GM21423 (cell line): ENCODE measurements around the gene PWWP2B.

ENCODE experiments used
- ATAC-seq: cut with Tn5 transposase; IDR thresholded peaks from one replicate; pipeline ENCODE4 v1.9.1; 2021; ENCODE audit warnings: mild to moderate bottlenecking, moderate library complexity; ENCODE audit not compliant: unreplicated experiment

The PWWP2B gene

DNA sequence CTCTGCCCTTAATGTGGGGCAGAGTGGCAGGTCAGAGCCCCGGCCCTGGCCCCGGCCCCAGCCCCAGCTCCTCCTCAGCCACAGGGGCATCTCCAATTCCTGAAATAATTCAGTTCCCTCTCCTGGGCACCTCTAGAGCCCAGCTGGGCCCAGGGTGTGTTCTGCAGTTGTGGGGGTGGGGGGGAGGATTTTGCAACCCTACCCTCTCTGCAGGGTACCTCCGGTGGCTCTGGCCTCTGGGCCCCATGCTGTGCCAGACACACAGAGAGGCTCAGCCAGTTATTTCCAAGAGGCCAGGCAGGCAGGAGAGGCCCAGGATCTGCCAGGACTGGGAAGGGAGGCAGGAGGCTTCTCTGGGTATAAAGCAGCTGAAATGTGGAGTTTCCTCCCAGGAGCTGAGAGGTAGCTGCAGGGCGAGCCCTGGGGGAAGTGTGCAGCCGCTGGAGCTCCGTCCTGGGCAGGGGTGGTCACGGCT is 47.9 kb downstream of the PWWP2B start:
- ATAC-seq = no peak

- no peak for ATAC-seq
Measured at GRCh38 chr10:132445516-132446194, 48.7 kb downstream of the PWWP2B start.

DNA sequence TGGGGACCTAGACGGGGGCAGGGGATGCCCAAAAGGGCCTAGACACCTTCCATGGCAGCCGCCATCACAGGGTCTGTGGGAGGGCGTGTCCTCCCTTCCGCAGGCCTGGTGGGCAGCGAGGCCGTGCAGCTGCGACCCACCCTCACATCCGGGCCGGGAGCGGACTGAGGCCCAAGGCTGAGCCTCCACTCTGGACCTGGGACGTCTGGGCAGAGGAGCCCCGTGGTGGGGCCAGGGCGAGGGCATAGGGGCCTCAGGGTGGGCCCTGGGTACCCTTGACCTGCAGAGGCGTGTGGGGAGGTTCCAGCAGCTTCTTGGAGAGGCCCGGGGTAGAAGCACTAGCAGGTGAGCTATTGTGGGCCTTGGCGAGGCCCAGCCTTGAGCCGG is 49.2 kb downstream of the PWWP2B start:
- no peak for ATAC-seq

DNA sequence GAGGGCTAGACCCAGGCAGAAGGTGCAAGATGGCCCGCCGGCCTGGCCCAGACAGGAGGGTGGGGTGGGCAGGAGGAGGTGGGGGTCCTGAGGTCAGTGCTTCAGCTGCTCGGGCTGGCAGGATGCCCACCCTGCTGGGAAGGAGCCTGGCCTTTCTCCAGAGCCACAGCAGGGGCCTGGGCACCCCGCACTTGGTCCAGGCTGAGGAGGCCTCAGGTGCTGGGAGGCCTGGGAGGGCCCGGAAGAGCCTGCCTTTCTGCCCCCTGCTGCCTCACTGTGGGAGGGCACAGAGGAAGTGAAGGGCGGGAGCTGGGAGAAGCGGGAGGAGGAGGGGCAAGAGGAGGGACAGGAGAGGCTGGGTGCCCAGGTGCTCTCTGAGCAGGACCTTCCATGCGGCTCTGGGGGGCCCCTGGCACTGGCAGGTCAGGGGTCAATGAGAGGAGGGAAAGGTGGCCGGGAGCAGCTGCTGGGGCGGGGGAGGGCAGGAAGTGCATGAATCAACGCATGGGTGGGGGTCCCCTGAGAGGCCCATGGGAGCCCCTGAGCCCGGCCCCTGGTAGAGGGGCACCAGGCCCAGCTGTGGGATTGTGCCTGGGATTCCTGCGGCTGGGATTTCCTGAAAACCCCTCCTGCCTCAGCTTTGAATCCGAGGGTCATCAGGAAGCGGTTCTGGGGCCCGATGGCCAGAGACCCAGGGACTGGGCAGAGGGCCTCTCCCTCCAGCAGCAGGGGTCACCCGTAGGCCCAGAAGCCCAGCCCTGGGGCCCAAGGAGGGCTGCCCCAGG is 49.9 kb downstream of the PWWP2B start:
- peak; percentile 46 for ATAC-seq

DNA sequence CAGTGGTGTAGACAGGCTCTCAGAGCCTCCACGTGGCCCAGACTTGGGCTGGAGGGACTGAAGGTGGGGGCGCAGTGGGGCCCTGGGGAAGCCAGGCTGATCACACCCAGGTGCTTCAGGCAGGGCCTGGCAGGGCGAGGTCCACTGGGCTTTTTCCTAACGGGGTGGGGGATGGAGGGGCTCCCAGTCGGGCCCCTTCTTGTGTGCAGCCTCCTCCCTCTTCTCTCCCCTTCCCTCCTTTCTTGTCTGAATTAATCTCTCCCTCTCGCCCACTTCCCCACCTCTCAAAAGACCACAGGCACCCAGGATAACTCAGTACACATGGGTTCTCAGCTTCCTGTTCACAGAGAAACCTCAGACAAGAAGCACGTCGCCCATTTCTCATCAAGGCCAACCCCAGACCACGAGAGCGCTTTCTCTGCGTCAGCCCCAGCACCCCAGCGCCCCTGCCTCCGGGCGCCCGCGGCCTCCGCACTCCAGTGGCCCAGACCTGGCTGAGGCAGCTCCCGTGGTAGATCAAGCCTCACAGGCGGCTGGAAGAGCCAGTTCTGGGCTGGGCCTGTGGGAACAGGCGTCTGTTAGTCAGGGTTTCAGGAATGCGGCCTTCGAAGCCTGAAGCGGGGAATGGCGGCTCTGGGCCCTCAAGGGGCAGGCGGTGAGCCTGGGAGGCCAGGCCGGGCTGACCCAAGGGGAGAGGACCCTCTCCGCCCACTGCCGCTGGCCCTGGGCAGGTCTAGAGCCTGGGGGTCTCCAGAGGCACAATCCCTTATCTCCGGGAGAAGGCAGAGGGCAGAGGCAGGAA is 50.6 kb downstream of the PWWP2B start:
- ATAC-seq = no peak

DNA sequence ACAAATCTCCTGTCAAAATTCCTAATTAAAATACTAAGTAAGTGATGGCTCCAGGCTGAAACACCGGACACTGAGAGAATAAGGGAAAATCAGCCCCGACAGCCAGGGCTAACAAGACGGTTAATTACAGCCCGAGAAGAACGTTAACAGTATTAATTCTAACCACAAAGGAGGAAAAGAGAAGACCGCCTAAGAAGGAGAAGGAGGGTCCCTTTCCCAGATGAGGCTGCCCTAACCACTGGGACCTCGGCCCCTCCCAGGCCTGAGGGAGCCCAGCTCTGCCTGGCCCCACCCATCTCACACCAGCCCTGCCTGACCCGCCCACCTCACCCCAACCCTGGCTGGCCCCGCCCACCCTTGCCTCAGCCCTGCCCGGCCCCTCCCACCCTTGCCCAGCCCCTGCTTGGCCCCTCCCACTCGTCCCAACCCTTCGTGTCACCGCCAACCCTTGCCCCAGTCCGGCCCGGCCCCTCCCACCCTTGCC is 51.3 kb downstream of the PWWP2B start:
- ATAC-seq = peak; percentile 24

DNA sequence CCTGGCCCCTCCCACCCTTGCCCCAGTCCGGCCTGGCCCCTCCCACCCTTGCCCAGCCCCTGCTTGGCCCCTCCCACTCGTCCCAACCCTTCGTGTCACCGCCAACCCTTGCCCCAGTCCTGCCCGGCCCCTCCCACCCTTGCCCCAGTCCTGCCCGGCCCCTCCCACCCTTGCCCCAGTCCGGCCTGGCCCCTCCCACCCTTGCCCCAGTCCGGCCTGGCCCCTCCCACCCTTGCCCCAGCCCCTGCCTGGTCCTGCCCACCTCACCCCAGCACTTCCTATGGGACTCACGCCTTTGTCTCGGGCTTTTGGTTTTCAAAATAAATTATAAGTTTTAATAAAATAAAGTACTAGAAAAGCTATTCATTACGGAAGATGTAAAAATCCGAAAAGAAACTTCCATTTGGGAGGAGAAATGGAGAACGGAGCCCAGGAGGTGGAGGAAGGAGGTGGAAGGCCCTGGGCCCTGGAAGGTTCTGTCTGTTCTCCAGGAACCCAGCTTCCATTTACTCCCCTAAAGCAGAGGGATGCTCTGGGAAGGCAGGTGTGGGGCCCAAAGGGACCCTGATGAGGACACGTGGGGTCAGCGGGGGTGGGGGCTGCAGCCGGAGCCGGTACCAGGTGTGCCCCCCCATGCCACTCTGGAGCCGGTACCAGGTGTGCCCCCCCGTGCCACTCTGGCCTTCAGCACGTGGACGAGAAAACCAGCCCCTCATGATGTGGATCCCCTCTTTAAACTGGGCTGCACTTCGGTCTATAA is 52.2 kb downstream of the PWWP2B start:
- ATAC-seq = no peak

GRCh38 chr10:132449811-132450181 is 52.8 kb downstream of the PWWP2B start:
- no peak for ATAC-seq

- ATAC-seq = no peak
Measured at GRCh38 chr10:132450466-132450824, 53.4 kb downstream of the PWWP2B start.

DNA sequence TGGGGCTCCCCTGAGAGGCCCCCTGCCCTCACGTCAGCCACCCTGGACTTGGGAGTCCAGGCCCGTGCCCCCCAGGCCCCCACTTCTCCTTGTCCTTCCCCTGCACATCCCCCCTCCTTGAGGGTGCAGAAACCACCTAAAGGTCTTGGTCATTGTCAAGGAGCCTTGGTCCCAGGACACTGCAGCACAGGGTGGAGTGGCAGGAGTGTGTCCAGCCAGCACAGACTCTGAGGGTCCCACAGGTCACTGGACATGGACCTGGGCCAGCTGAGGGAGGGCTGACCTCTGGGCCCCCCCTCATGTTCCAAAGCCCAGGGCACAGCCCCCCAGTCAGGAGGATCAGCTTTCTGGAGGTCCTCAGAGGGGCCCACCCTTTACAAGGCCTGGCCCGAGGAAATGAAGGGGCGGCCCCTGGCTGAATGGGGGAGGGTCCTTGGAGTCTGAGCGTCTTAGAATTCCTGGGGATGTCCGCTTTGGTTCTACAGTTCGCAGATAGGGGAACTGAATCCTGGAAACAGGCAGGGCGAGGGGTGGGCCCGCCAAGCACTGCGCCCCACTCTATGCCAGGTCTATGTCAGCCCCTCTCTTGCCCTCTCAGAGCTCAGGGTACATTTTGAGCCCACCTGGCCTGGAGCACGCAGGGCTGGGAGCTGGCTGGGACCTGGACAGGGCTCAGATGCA is 54.0 kb downstream of the PWWP2B start:
- no peak for ATAC-seq

DNA sequence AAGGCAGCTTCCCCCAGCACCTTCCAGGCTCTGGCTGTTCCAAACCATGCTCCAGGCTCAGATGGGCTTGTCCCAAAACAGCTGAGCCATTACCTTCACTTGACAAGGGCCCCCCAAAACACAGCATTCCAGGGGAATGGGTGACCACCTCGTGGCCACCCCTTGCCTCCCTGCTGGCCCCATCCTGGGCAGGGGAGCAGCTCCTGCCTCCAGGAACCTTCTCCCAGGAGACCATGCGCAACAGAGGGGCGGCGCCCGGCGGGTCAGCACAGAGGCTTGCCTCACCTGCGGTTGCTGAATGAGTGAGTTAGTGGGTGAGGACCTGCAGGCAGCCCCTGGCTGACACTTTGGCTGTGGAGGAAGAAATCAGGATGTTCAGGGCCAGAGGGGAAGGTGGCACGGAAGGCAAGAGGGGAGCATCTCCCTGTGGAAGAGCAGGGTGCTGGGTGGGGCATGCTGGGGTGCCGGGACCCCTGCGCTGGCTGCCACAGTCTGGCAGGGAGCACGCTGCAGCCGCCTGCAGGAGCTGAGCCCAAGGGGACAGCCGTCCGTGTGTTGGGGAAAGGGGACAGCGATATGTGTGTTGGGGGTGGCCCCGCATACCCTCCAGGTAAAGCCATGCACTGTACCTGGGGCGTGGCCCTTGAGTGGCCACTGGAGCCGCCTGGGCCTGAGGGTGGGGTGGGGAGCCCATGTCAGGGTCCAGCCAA is 54.7 kb downstream of the PWWP2B start:
- no peak for ATAC-seq

GRCh38 chr10:132452216-132452650 is 55.2 kb downstream of the PWWP2B start:
- ATAC-seq = no peak

- ATAC-seq = peak; percentile 68
Measured at GRCh38 chr10:132452651-132453469, 55.9 kb downstream of the PWWP2B start.

GRCh38 chr10:132453470-132453861 is 56.5 kb downstream of the PWWP2B start:
- ATAC-seq = no peak

- ATAC-seq = no peak
Measured at GRCh38 chr10:132454296-132455198, 57.5 kb downstream of the PWWP2B start.

DNA sequence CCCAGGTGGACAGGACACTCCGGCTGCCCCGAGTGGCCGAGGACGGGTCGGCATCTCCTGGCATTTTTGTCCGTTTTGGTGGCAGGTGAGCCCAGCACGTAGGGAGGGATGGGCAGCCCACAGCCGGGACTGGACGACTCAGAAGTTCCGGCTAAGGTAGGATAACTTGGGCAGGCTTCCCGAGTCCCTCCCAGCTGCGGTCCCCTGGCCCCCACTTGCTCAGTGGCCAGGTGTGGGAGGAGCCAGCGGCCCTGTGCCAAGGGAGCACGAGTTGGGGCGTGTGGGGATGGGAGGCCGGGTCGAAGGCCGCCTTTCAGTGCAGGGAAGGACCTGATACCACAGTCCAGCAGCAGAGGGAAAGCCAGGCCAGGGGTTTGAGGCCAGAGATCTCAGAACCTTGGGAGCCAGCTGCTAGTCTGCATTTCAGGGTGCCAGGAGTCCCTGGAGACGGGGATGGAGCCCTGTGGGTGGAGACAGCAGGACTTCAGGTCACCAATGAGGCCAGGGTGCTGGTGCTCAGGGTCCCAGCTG is 58.5 kb downstream of the PWWP2B start:
- no peak for ATAC-seq
